NCI-H69 (cell line): Measurements from ENCODE around the gene TNS4.

ENCODE experiments used
- DNase-seq: peaks from one replicate; lab custom pipeline; 2025; lab: John Stamatoyannopoulos, UW

Gene TNS4

GRCh38 chr17:40515491-40516041, 14.1 kb upstream of the TNS4 start:
- DNase-seq = no peak

GRCh38 chr17:40515011-40515410, 13.6 kb upstream of the TNS4 start:
- DNase-seq = no peak

- DNase-seq = no peak
These were observed 12.8 kb upstream of the TNS4 start for GRCh38 chr17:40514013-40514875.

GRCh38 chr17:40511667-40512220, 10.3 kb upstream of the TNS4 start:
- DNase-seq = no peak

- no peak for DNase-seq
These were observed 9.7 kb upstream of the TNS4 start for GRCh38 chr17:40511136-40511535.

- DNase-seq = peak; percentile 76
These were observed 8.9 kb upstream of the TNS4 start for GRCh38 chr17:40510328-40510648.

GRCh38 chr17:40509626-40510327, 8.4 kb upstream of the TNS4 start:
- no peak for DNase-seq

GRCh38 chr17:40506786-40507185, 5.4 kb upstream of the TNS4 start:
- no peak for DNase-seq

GRCh38 chr17:40503154-40503553, 1.7 kb upstream of the TNS4 start:
- no peak for DNase-seq

- DNase-seq = no peak
These were observed 1.3 kb upstream of the TNS4 start for GRCh38 chr17:40502716-40503115.

GRCh38 chr17:40500709-40501108, 714 bp downstream of the TNS4 start:
- no peak for DNase-seq

- no peak for DNase-seq
These were observed 1.2 kb downstream of the TNS4 start for GRCh38 chr17:40500190-40500589.

- DNase-seq = peak; percentile 80
These were observed 1.8 kb downstream of the TNS4 start for GRCh38 chr17:40499551-40500189.

- peak; percentile 86 for DNase-seq
These were observed 2.9 kb downstream of the TNS4 start for GRCh38 chr17:40498281-40499084.

GRCh38 chr17:40497695-40498094, 3.7 kb downstream of the TNS4 start:
- peak; percentile 37 for DNase-seq

- no peak for DNase-seq
These were observed 4.6 kb downstream of the TNS4 start for GRCh38 chr17:40496634-40497420.

- no peak for DNase-seq
These were observed 5.3 kb downstream of the TNS4 start for GRCh38 chr17:40496170-40496569.

GRCh38 chr17:40495140-40495539, 6.3 kb downstream of the TNS4 start:
- DNase-seq = peak; percentile 18

- no peak for DNase-seq
These were observed 7.7 kb downstream of the TNS4 start for GRCh38 chr17:40493697-40494096.

- DNase-seq = peak; percentile 34
These were observed 9.9 kb downstream of the TNS4 start for GRCh38 chr17:40491486-40491885.

GRCh38 chr17:40490982-40491381, 10.4 kb downstream of the TNS4 start:
- no peak for DNase-seq
